Psoas muscle (tissue), 8 donors: ENCODE results near the gene ANKZF1. TPM values are rescaled to one million over a fixed set of nuclear protein-coding genes. Genes with fewer than 3 reads are reported as not detected.

Experiments
- ATAC-seq, 4 donors: fragments of 200-7000 bp; cut with Tn5 transposase; one replicate each; pipeline ENCODE4 v1.9.1; 2020; ENCODE audit warnings: moderate library complexity in 3 of 4, mild to moderate bottlenecking in 2 of 4
- DNase-seq, 2 donors: peaks; one replicate each; pipeline ENCODE4 v3.0.0-alpha.2; 2020
- H3K27ac ChIP-seq: fragments of 200-600 bp; one replicate; pipeline ENCODE4 v1.8.0; 2022
- H3K27me3 ChIP-seq, 3 donors: fragments of 200-600 bp in 1 of 3; one replicate each; pipeline versions ENCODE4 v1.6.1 to v1.8.0; 2013 to 2022; ENCODE audit warnings: low read length in 2 of 3, mild to moderate bottlenecking in 2 of 3, moderate library complexity in 1 of 3; ENCODE audit not compliant: insufficient read depth in 3 of 3
- H3K36me3 ChIP-seq, 2 donors: fragments of 200-600 bp in 1 of 2; one replicate each; pipeline versions ENCODE4 v1.6.1 to v1.8.0; 2013 to 2022; ENCODE audit warnings: low read depth in 1 of 2, mild to moderate bottlenecking in 1 of 2, moderate library complexity in 1 of 2; ENCODE audit not compliant: insufficient read depth in 1 of 2
- H3K4me1 ChIP-seq: fragments of 200-600 bp; one replicate; pipeline ENCODE4 v1.8.0; 2022
- H3K4me3 ChIP-seq: fragments of 200-600 bp; one replicate; pipeline ENCODE4 v1.8.0; 2022; ENCODE audit warnings: mild to moderate bottlenecking
- H3K9me3 ChIP-seq: fragments of 200-600 bp; one replicate; pipeline ENCODE4 v1.8.0; 2022
- WGBS, 3 donors: extraction: QIAGEN DNeasy Blood & Tissue Kit; methylation state at CpG; one replicate each; pipeline versions ENCODE4 v1.1.6 to v1.1.7; 2013; 5-methylcytosine and 5-hydroxymethylcytosine counted together
- intact Hi-C, 2 donors: fragments of 100-400 bp; cut with DNase I; formaldehyde crosslinking; loops; one replicate each; pipeline versions ENCODE4 v1.11.0 to v1.14.2; 2022
- polyA plus RNA-seq, 3 donors: library from polyadenylated mRNA; stranded (reverse); fragments of 200-250 nt; gene quantifications; one replicate each; pipeline ENCODE4 v1.2.3, GENCODE V29; 2013
- total RNA-seq, 4 donors: library from RNA; stranded (reverse); fragmentation: NEBNext Ultra II Directional in 2 of 4; extraction: Animal tissue kit (Norgen Biotek cat#: 25700) in 2 of 4; gene quantifications; one replicate each; pipeline versions ENCODE4 v1.2.1 to v1.2.4, GENCODE V29; 2021 to 2023
- TF ChIP-seq, protein P1 (sequence below): fragments of 200-600 bp; IDR thresholded peaks from one replicate; pipeline ENCODE4 v1.8.0; 2022; ENCODE audit warnings: antibody characterized with exemption
- donor health status: healthy with polysubstance abuse.
- donor health status: DM: no; HTN: no; CAD: no; lungs with moderate emphysema.
- donor health status: Bipolar disorder and iron deficiency.
- donor health status: healthy.
- donor health status: DM: yes; HTN: yes; CAD: no.
- donor health status: DM: no; HTN: no; CAD: no.
- donor health status: DM: no; HTN: no; CAD: no.
- donor health status: DM: yes; HTN: yes; CAD: no.

ANKZF1 gene
- total and polyA plus RNA-seq, 7 donors = 8.7 to 29.4 (median 14.9) TPM

DNA sequence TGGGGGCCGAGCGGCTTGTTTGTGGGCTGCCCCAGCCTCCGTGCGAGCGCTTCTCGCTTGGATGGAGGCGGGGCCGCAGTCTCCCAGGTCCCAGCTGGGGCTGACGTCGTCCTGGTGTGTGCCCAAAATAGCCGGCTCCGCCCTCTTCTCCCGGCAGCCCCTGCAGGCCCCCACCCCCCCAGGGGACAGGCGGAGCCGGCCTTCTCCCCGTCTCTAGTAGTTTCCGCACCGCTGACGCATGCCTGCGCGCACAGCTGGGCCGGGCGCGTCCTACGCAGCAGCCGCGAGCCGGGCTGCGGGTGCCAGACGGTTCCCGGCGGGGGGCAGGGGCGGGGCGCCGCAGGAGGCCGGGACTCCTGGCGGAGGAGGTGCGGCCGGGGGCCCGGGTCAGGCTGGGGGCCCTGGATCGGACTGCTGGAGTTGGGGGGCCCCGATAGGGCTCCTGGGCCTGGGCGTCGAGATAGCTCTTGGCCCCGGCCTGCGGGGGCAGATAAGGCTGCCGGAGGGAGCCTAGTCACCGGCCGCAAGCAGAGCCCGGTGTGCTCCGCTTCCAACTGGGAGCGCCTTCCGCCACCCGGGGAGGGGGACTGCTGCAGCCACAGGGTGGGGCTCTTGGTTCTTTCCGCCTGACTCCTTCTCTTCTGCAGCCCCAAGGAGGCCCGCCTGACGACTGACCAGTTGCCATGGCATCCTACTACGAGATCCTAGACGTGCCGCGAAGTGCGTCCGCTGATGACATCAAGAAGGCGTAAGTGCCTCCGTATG lies 49.7 kb downstream of the ANKZF1 start, which contains the start of gene DNAJB2:
DNAJB2 (plus strand) TSS at position 216 of the 765 bp plus-strand sequence; CDS start at position 684, 468 bp downstream.
- H3K9me3 ChIP-seq = no peaks in the 10 kb centered on the region
- 0 to 1% (median 0%) methylated on average over 47 to 65 of the region's 65 CpGs for WGBS, 3 donors
- H3K4me1 ChIP-seq = peaks cover 30% of the 10 kb centered on the region
- no peaks in the 10 kb centered on the region for H3K27me3 ChIP-seq
- DNase-seq (peak; percentile 99 to 100), ATAC-seq (peak; percentile 91 to 93 (median 92))
- peaks cover 0 to 43% of the 10 kb centered on the region in 2 donors for H3K36me3 ChIP-seq
- peak within 1 kb of the TSS; percentile 98 for H3K27ac ChIP-seq
- peak within 1 kb of the TSS; percentile 92 for H3K4me3 ChIP-seq
- TF ChIP-seq, protein P1, sequence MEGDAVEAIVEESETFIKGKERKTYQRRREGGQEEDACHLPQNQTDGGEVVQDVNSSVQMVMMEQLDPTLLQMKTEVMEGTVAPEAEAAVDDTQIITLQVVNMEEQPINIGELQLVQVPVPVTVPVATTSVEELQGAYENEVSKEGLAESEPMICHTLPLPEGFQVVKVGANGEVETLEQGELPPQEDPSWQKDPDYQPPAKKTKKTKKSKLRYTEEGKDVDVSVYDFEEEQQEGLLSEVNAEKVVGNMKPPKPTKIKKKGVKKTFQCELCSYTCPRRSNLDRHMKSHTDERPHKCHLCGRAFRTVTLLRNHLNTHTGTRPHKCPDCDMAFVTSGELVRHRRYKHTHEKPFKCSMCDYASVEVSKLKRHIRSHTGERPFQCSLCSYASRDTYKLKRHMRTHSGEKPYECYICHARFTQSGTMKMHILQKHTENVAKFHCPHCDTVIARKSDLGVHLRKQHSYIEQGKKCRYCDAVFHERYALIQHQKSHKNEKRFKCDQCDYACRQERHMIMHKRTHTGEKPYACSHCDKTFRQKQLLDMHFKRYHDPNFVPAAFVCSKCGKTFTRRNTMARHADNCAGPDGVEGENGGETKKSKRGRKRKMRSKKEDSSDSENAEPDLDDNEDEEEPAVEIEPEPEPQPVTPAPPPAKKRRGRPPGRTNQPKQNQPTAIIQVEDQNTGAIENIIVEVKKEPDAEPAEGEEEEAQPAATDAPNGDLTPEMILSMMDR = no peak
- intact Hi-C loops = no loop called here

DNA sequence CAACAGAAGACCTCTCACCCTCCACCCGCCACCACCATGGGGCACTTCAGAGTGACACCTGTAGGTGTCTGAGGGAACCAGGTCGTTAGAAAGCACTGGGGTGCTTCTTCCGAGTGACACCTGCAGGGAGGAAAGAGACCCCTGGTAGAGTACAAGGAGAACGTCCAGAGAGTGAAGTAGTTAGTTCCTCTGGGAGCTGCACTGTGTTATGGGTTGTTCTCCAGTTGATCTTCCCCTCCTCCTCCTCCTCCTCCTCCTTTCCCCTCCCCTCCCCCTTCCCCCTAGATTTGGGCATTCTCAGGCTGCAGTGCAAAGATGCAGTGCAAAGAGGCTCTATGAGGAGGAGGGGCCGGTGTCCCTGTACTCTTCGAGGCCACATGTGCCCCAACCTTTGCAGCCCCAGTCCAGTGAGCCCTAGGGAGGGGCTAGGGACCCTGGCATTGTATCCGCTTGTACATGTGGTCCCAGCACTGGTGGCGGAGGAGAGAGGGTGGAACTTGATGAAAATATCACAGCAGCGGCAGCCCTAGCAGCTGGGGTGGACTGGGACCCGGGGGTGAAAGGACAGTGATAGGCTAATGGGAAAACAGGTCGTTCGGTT lies 50.4 kb downstream of the ANKZF1 start:
- no peak for ATAC-seq
- Histone ChIP-seq H3K27me3 (no peaks in the 10 kb centered on the region), H3K27ac (peak overlapping the region; percentile 98), H3K36me3 (peaks cover 0 to 50% of the 10 kb centered on the region in 2 donors), H3K4me1 (peaks cover 30% of the 10 kb centered on the region), H3K9me3 (no peaks in the 10 kb centered on the region), H3K4me3 (peak overlapping the region; percentile 92)
- DNase-seq = no peak
- intact Hi-C loops = loop anchor here in 1 of 2 donors (5.0 kb wide), 1 partner anchor 107 kb away; the partner anchor contains the start of gene DNPEP
- TF ChIP-seq, protein P1 = no peak
- 35 to 40% (median 39%) methylated on average over 12 of the region's 12 CpGs for WGBS, 3 donors

GRCh38 chr2:219280651-219281050 lies 51.0 kb downstream of the ANKZF1 start:
- Histone ChIP-seq H3K27me3 (no peaks in the 10 kb centered on the region), H3K9me3 (no peaks in the 10 kb centered on the region), H3K4me3 (peak overlapping the region; percentile 92), H3K36me3 (peaks cover 0 to 56% of the 10 kb centered on the region in 2 donors), H3K4me1 (peaks cover 30% of the 10 kb centered on the region), H3K27ac (peak overlapping the region; percentile 98)
- ATAC-seq (no peak), DNase-seq (no peak)
- intact Hi-C loops = loop anchor here in 1 of 2 donors (5.0 kb wide), 1 partner anchor 107 kb away; the partner anchor contains the start of gene DNPEP
- 86 to 95% (median 93%) methylated on average over 4 of the region's 4 CpGs for WGBS, 3 donors
- TF ChIP-seq, protein P1 = no peak

DNA sequence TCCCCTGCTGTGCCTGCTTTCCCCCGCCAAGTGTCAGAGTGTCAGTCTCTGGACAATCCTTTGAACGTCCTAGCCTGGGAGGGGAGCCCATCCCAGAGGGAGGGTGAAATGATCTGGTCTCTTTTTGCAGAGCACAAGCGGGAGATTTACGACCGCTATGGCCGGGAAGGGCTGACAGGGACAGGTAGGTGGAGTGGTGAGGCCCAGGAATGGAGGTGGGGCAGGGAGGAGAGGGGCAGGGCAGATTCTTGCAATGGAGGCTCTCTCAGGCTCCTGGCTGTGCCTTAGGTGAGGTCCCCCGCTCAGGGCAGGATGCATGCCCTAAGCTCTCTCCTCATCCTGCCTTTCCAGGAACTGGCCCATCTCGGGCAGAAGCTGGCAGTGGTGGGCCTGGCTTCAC lies 52.0 kb downstream of the ANKZF1 start:
- H3K4me1 ChIP-seq = peaks cover 30% of the 10 kb centered on the region

More for the DNA sequence above, 52.0 kb downstream of the ANKZF1 start:
- H3K9me3 ChIP-seq = no peaks in the 10 kb centered on the region
- no peak overlapping the region for H3K4me3 ChIP-seq
- peaks cover 0 to 63% of the 10 kb centered on the region in 2 donors for H3K36me3 ChIP-seq
- intact Hi-C loops = loop anchor here in 1 of 2 donors (5.0 kb wide), 1 partner anchor 106 kb away; the partner anchor contains the start of gene DNPEP
- DNase-seq = no peak
- 69 to 76% (median 74%) methylated on average over 8 of the region's 8 CpGs for WGBS, 3 donors
- H3K27me3 ChIP-seq = no peaks in the 10 kb centered on the region
- TF ChIP-seq, protein P1 = no peak
- peak overlapping the region; percentile 30 for H3K27ac ChIP-seq
- ATAC-seq = no peak
